Activated CD4-positive, alpha-beta memory T cell treated with anti-CD3 and anti-CD28 coated beads for 36 hours (primary cell): ENCODE measurements around the gene IL1RL1. TPM values are rescaled to one million over a fixed set of nuclear protein-coding genes. Genes with fewer than 3 reads are reported as not detected.
"Not testable (repeated sequence)": the region's sequence is repeated elsewhere in the genome, so short reads cannot be mapped to it uniquely, and the experiment has no call there.

Experiments used
- CTCF ChIA-PET: fragments of 350-600 bp; sonication (Branson Sonifier 250); formaldehyde crosslinking; loops from one replicate; lab custom pipeline; 2021; ENCODE audit warnings: antibody characterized with exemption, inconsistent platforms; lab: Charles Lee
- POLR2A ChIA-PET: fragments of 350-600 bp; sonication (Branson Sonifier 250); formaldehyde crosslinking; loops from one replicate; lab custom pipeline; 2021; ENCODE audit warnings: antibody characterized with exemption; lab: Charles Lee
- DNase-seq: peaks from one replicate; pipeline ENCODE4 v3.0.0-alpha.2; 2020
- H3K27ac Mint-ChIP-seq: one replicate; pipeline ENCODE4 v1.8.0; 2021; ENCODE audit warnings: mixed read lengths
- H3K27me3 Mint-ChIP-seq: one replicate; pipeline ENCODE4 v1.8.0; 2021; ENCODE audit warnings: mixed read lengths
- H3K36me3 Mint-ChIP-seq: one replicate; pipeline ENCODE4 v1.8.0; 2021; ENCODE audit warnings: mixed read lengths
- H3K4me1 Mint-ChIP-seq: one replicate; pipeline ENCODE4 v1.8.0; 2021; ENCODE audit warnings: low read depth, mixed read lengths
- H3K4me3 Mint-ChIP-seq: one replicate; pipeline ENCODE4 v1.8.0; 2021; ENCODE audit warnings: mild to moderate bottlenecking, mixed read lengths
- H3K9me3 Mint-ChIP-seq: one replicate; pipeline ENCODE4 v1.8.0; 2021; ENCODE audit warnings: mixed read lengths
- intact Hi-C: fragments of 100-400 bp; cut with micrococcal nuclease; formaldehyde crosslinking; loops from one replicate; pipeline ENCODE4 v1.15.1; 2023
- total RNA-seq, 2 experiments: library from RNA; stranded (reverse); gene quantifications; one replicate each; pipeline ENCODE4 v1.2.3, GENCODE V29; 2021

Gene IL1RL1
- total RNA-seq, 2 experiments from 2014 or later = 1.3 TPM

GRCh38 chr2:102313471-102313870 is 2.1 kb downstream of the IL1RL1 start:
- CTCF ChIA-PET = no interaction called here
- no peak overlapping the region for H3K27ac Mint-ChIP-seq

GRCh38 chr2:102313950-102314349 is 2.6 kb downstream of the IL1RL1 start:
- H3K36me3 Mint-ChIP-seq = no peaks in the 10 kb centered on the region
- H3K4me1 Mint-ChIP-seq = no peaks in the 10 kb centered on the region
- ChIA-PET POLR2A (no interaction called here), CTCF (no interaction called here)
- DNase-seq = no peak
- intact Hi-C loops = no loop called here
- H3K4me3 Mint-ChIP-seq = no peak overlapping the region
- H3K27me3 Mint-ChIP-seq = no peaks in the 10 kb centered on the region
- no peak overlapping the region for H3K27ac Mint-ChIP-seq
- H3K9me3 Mint-ChIP-seq = no peaks in the 10 kb centered on the region

More at GRCh38 chr2:102313471-102313870, 2.1 kb downstream of the IL1RL1 start:
- no peaks in the 10 kb centered on the region for H3K27me3 Mint-ChIP-seq
- H3K36me3 Mint-ChIP-seq = no peaks in the 10 kb centered on the region
- DNase-seq = no peak
- H3K4me3 Mint-ChIP-seq = no peak overlapping the region
- H3K9me3 Mint-ChIP-seq = no peaks in the 10 kb centered on the region
- no peaks in the 10 kb centered on the region for H3K4me1 Mint-ChIP-seq
- intact Hi-C loops = no loop called here
- POLR2A ChIA-PET = no interaction called here

- CTCF ChIA-PET = no interaction called here
- H3K36me3 Mint-ChIP-seq = no peaks in the 10 kb centered on the region
- H3K4me1 Mint-ChIP-seq = no peaks in the 10 kb centered on the region
- POLR2A ChIA-PET = no interaction called here
- no peak overlapping the region for H3K4me3 Mint-ChIP-seq
- H3K27me3 Mint-ChIP-seq = no peaks in the 10 kb centered on the region
- H3K27ac Mint-ChIP-seq = no peak overlapping the region
- intact Hi-C loops = no loop called here
- no peaks in the 10 kb centered on the region for H3K9me3 Mint-ChIP-seq
- DNase-seq = no peak
These were observed 4.6 kb downstream of the IL1RL1 start for GRCh38 chr2:102315921-102316320.

- Mint-ChIP-seq H3K27ac (no peak overlapping the region), H3K36me3 (no peaks in the 10 kb centered on the region), H3K27me3 (no peaks in the 10 kb centered on the region), H3K9me3 (no peaks in the 10 kb centered on the region), H3K4me1 (no peaks in the 10 kb centered on the region), H3K4me3 (no peak overlapping the region)
- ChIA-PET CTCF (no interaction called here), POLR2A (interaction anchor here (0.6 kb wide), 1 partner anchor 12 kb away, joined by 3 read pairs; no protein-coding TSS in a partner anchor)
- DNase-seq = no peak
- intact Hi-C loops = no loop called here
These were observed 6.4 kb downstream of the IL1RL1 start for GRCh38 chr2:102317715-102318114.

- H3K27ac Mint-ChIP-seq = no peak overlapping the region
- no peak overlapping the region for H3K4me3 Mint-ChIP-seq
- ChIA-PET POLR2A (no interaction called here), CTCF (no interaction called here)
- no peaks in the 10 kb centered on the region for H3K27me3 Mint-ChIP-seq
- H3K9me3 Mint-ChIP-seq = no peaks in the 10 kb centered on the region
- intact Hi-C loops = no loop called here
- H3K36me3 Mint-ChIP-seq = no peaks in the 10 kb centered on the region
- H3K4me1 Mint-ChIP-seq = no peaks in the 10 kb centered on the region
- no peak for DNase-seq
These were observed 7.1 kb downstream of the IL1RL1 start for GRCh38 chr2:102318437-102318836.

- DNase-seq = no peak
- intact Hi-C loops = no loop called here
- Mint-ChIP-seq H3K4me3 (no peak overlapping the region), H3K27me3 (peaks cover 3% of the 10 kb centered on the region), H3K9me3 (no peaks in the 10 kb centered on the region), H3K27ac (no peak overlapping the region), H3K4me1 (no peaks in the 10 kb centered on the region), H3K36me3 (peaks cover 1% of the 10 kb centered on the region)
- ChIA-PET POLR2A (no interaction called here), CTCF (interaction anchor here (0.6 kb wide), 1 partner anchor 14 kb away, joined by 3 read pairs; no protein-coding TSS in a partner anchor)
These were observed 10.8 kb downstream of the IL1RL1 start for GRCh38 chr2:102321941-102322719.

GRCh38 chr2:102324914-102325313 is 13.6 kb downstream of the IL1RL1 start:
- POLR2A ChIA-PET, H3K4me1 Mint-ChIP-seq, H3K36me3 Mint-ChIP-seq, H3K27me3 Mint-ChIP-seq, H3K9me3 Mint-ChIP-seq, H3K27ac Mint-ChIP-seq, intact Hi-C loops, CTCF ChIA-PET, H3K4me3 Mint-ChIP-seq, DNase-seq: not testable (repeated sequence)

- POLR2A ChIA-PET = no interaction called here
- Mint-ChIP-seq H3K27ac (no peak overlapping the region), H3K4me1 (no peaks in the 10 kb centered on the region), H3K36me3 (no peaks in the 10 kb centered on the region), H3K27me3 (peaks cover 2% of the 10 kb centered on the region), H3K9me3 (peaks cover 6% of the 10 kb centered on the region), H3K4me3 (no peak overlapping the region)
- CTCF ChIA-PET = interaction anchor here (1.3 kb wide), 1 partner anchor 29 kb away, joined by 3 read pairs; no protein-coding TSS in a partner anchor
- no peak for DNase-seq
- intact Hi-C loops = no loop called here
These were observed 20.1 kb downstream of the IL1RL1 start for GRCh38 chr2:102331311-102331980.

- Mint-ChIP-seq H3K4me3 (no peak overlapping the region), H3K9me3 (no peaks in the 10 kb centered on the region), H3K27me3 (peaks cover 2% of the 10 kb centered on the region), H3K4me1 (peaks cover 7% of the 10 kb centered on the region), H3K36me3 (no peaks in the 10 kb centered on the region), H3K27ac (no peak overlapping the region)
- DNase-seq = no peak
- ChIA-PET CTCF (interaction anchor here (1.8 kb wide), 1 partner anchor 94 kb away, joined by 4 read pairs; no protein-coding TSS in a partner anchor), POLR2A (interaction anchor here (0.6 kb wide), 1 partner anchor 551 kb away, joined by 3 read pairs; no protein-coding TSS in a partner anchor)
- intact Hi-C loops = no loop called here
These were observed 23.1 kb downstream of the IL1RL1 start for GRCh38 chr2:102334486-102334885.

DNA sequence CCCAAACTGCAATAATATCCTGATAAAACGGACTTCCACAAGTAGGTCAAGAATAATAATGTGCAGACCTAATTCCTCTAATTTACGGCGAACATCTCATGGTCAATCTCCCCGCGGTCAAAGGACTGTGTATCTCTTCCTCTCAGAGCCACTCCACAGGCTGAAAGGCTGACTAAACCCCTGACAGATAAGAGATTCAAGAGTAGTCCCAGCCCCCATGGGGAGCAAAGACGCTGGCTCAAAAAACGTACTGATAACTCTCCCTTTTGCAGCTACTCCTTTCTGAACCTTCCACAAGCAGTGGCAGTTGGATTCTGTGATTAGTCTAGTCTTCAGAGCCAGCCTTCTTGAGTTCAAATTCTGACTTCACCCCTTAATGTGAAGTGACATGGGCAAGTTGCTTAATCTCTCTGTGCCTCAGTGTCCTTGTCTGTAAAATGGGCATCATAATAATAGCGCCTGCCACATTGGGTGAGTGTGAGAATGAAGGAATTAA is 24.6 kb downstream of the IL1RL1 start:
- Mint-ChIP-seq H3K36me3 (no peaks in the 10 kb centered on the region), H3K4me3 (no peak overlapping the region), H3K27ac (no peak overlapping the region)

GRCh38 chr2:102336502-102336945 is 25.2 kb downstream of the IL1RL1 start:
- Mint-ChIP-seq H3K27ac (no peak overlapping the region), H3K4me3 (no peak overlapping the region)

More for the DNA sequence above, 24.6 kb downstream of the IL1RL1 start:
- Mint-ChIP-seq H3K27me3 (peaks cover 2% of the 10 kb centered on the region), H3K4me1 (peaks cover 7% of the 10 kb centered on the region), H3K9me3 (no peaks in the 10 kb centered on the region)
- POLR2A ChIA-PET = interaction anchor here (0.6 kb wide), 1 partner anchor 224 kb away, joined by 3 read pairs; no protein-coding TSS in a partner anchor
- DNase-seq = no peak
- intact Hi-C loops = loop anchor here (2.0 kb wide), 2 partner anchors 15 to 31 kb away; no protein-coding TSS in a partner anchor
- CTCF ChIA-PET = interaction anchor here (0.6 to 2.9 kb wide), 6 partner anchors 14 to 188 kb away, joined by 3 to 15 read pairs (median 4); partner anchors contain the start of gene IL18R1

More at GRCh38 chr2:102336502-102336945, 25.2 kb downstream of the IL1RL1 start:
- H3K9me3 Mint-ChIP-seq = no peaks in the 10 kb centered on the region
- H3K27me3 Mint-ChIP-seq = peaks cover 2% of the 10 kb centered on the region
- H3K4me1 Mint-ChIP-seq = peaks cover 7% of the 10 kb centered on the region
- POLR2A ChIA-PET = interaction anchor here (0.5 to 0.7 kb wide), 3 partner anchors 83 to 253 kb away, joined by 3 to 4 read pairs (median 4); no protein-coding TSS in a partner anchor
- intact Hi-C loops = loop anchor here (2.0 kb wide), 2 partner anchors 14 to 30 kb away; no protein-coding TSS in a partner anchor
- no peaks in the 10 kb centered on the region for H3K36me3 Mint-ChIP-seq
- no peak for DNase-seq
- CTCF ChIA-PET = interaction anchor here (0.6 to 2.9 kb wide), 6 partner anchors 15 to 189 kb away, joined by 3 to 15 read pairs (median 4); partner anchors contain the start of gene IL18R1
